T-helper 1 cell treated with Interleukin-12 subunit alpha and Interleukin-12 subunit beta and Interleukin-4 antibody, amounts not matched to agents 30 μg/mL and 1 μg/mL, for 36 hours (primary cell): ENCODE measurements around the gene CHRNA7.

Experiments
- H3K27ac Mint-ChIP-seq: one replicate; pipeline ENCODE4 v1.8.0; 2021; ENCODE audit warnings: mild to moderate bottlenecking, mixed read lengths
- H3K27me3 Mint-ChIP-seq: one replicate; pipeline ENCODE4 v1.8.0; 2021; ENCODE audit warnings: low read depth, mixed read lengths
- H3K36me3 Mint-ChIP-seq: one replicate; pipeline ENCODE4 v1.8.0; 2021; ENCODE audit warnings: low read depth, mixed read lengths
- H3K4me1 Mint-ChIP-seq: one replicate; pipeline ENCODE4 v1.8.0; 2021; ENCODE audit warnings: low read depth, mixed read lengths
- H3K4me3 Mint-ChIP-seq: one replicate; pipeline ENCODE4 v1.8.0; 2021; ENCODE audit warnings: mild to moderate bottlenecking, moderate library complexity, mixed read lengths
- H3K9me3 Mint-ChIP-seq: one replicate; pipeline ENCODE4 v1.8.0; 2021; ENCODE audit warnings: mixed read lengths

CHRNA7 gene

GRCh38 chr15:32099956-32100684, 69.8 kb downstream of the CHRNA7 start:
- no peak overlapping the region for H3K4me3 Mint-ChIP-seq
- no peaks in the 10 kb centered on the region for H3K4me1 Mint-ChIP-seq
- no peak overlapping the region for H3K27ac Mint-ChIP-seq
- no peaks in the 10 kb centered on the region for H3K9me3 Mint-ChIP-seq
- no peaks in the 10 kb centered on the region for H3K36me3 Mint-ChIP-seq
- peaks cover 3% of the 10 kb centered on the region for H3K27me3 Mint-ChIP-seq

GRCh38 chr15:32104061-32104995, 74.0 kb downstream of the CHRNA7 start:
- Mint-ChIP-seq H3K4me1 (peaks cover 2% of the 10 kb centered on the region), H3K9me3 (no peaks in the 10 kb centered on the region), H3K27me3 (peaks cover 22% of the 10 kb centered on the region), H3K4me3 (no peak overlapping the region), H3K27ac (no peak overlapping the region), H3K36me3 (no peaks in the 10 kb centered on the region)

DNA sequence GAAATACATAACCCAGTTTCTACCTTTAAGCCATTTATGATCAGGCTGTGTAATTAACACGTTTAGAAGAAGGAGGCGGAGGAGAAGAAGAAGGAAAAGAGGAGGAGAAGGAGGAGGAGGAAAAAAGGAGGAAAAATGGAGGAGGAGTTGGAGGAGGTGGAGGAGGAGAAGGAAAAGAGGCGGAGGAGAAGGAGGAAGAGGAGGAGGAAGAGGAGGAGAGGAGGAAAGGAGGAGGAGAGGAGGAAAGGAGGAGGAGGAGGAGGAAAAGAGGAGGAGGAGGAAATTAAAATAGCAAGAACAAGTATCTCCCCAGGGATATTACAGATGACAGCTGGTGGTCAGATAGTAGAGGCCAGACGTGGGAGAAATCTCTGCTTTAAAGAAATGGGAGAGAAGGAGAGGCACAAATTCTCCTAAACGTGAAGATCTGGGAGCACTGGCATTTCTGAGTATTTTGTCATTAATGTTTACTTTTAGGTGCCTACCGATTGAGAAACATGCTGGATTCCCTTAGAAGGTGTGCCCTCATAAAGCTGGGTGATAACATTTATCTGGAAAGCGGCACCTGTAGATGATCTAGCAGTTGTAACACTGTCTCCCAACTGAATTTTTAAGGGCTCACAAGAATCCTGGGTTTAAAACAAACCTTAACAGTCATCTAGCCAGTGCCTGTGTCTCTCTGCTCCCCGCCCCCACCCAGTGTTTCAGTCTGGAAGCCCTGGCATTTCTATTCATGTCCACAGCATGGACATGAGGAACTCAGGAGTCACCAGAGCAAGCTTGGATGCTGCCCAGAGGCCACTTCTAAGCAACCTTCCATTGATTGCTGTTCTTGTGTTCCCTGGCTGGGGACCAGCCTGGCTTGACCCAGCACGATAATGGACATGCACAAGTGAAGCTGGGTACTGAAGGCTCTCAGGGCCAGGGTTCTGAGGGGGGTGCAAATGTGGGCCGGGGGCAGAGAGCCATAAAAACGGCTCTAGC, 75.2 kb downstream of the CHRNA7 start:
- H3K4me3 Mint-ChIP-seq, result no peak overlapping the region
- no peaks in the 10 kb centered on the region for H3K36me3 Mint-ChIP-seq
- H3K27me3 Mint-ChIP-seq, result peaks cover 22% of the 10 kb centered on the region
- no peaks in the 10 kb centered on the region for H3K9me3 Mint-ChIP-seq
- H3K27ac Mint-ChIP-seq, result no peak overlapping the region
- peaks cover 2% of the 10 kb centered on the region for H3K4me1 Mint-ChIP-seq

GRCh38 chr15:32106401-32107381, 76.4 kb downstream of the CHRNA7 start:
- Mint-ChIP-seq H3K27ac (no peak overlapping the region), H3K4me3 (no peak overlapping the region), H3K27me3 (peaks cover 22% of the 10 kb centered on the region), H3K36me3 (no peaks in the 10 kb centered on the region), H3K4me1 (peaks cover 2% of the 10 kb centered on the region), H3K9me3 (no peaks in the 10 kb centered on the region)

DNA sequence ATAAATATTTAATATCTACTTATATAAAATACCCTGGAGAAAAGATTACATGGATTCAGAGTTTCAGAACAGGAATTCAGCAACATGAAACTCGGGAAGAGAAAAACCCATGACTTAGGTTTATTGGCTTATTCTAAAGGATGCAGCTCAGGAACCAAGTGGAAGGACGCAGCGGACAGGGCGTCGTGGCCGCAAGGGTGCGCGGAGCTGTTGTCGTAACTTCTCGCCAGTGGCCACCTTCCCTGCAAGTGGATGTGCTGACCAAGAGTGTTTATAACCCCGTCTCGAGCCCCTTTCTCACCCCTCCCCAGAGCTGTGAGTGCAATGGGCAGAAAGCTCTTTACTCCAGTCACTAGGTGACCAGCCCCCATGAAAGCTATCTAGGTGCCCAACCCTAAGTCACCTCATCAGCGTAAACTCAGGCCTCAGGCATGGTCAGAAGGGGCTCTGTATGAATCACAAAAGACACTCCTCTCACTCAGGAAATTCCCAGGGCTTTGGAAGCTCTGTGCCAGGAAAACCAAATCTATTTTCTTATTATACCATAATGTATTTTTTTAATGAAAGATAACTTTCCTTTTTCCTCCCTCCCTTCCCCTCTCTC, 77.3 kb downstream of the CHRNA7 start:
- H3K27me3 Mint-ChIP-seq, result peaks cover 22% of the 10 kb centered on the region
- H3K27ac Mint-ChIP-seq, result no peak overlapping the region
- peaks cover 2% of the 10 kb centered on the region for H3K4me1 Mint-ChIP-seq
- H3K4me3 Mint-ChIP-seq, result no peak overlapping the region
- H3K36me3 Mint-ChIP-seq, result no peaks in the 10 kb centered on the region
- no peaks in the 10 kb centered on the region for H3K9me3 Mint-ChIP-seq

GRCh38 chr15:32108661-32109060, 78.3 kb downstream of the CHRNA7 start:
- Mint-ChIP-seq H3K27ac (no peak overlapping the region), H3K4me1 (peaks cover 2% of the 10 kb centered on the region), H3K27me3 (peaks cover 22% of the 10 kb centered on the region), H3K4me3 (no peak overlapping the region), H3K9me3 (no peaks in the 10 kb centered on the region), H3K36me3 (no peaks in the 10 kb centered on the region)

DNA sequence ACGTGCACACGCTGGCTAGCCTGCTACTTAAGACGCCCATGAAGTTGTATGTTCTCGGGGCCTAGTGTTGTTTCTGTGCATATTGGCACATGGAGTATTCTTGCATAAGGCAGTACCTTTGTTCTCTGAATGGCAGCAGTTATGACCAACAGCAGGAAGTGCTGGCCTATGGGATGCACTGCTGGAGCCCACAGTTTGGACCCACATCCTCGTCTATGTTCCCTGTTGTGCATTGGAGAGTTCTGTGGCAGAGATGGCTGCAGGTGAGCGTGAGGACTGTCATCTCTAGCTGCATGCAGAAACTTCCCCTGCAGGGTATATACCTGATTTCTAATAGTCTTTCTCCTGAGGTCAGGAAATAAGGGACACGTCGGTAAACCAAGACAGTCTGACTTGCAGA, 81.8 kb downstream of the CHRNA7 start:
- no peak overlapping the region for H3K4me3 Mint-ChIP-seq
- H3K9me3 Mint-ChIP-seq, result no peaks in the 10 kb centered on the region
- H3K36me3 Mint-ChIP-seq, result no peaks in the 10 kb centered on the region
- peaks cover under 1% of the 10 kb centered on the region for H3K27me3 Mint-ChIP-seq
- no peak overlapping the region for H3K27ac Mint-ChIP-seq
- H3K4me1 Mint-ChIP-seq, result no peaks in the 10 kb centered on the region

DNA sequence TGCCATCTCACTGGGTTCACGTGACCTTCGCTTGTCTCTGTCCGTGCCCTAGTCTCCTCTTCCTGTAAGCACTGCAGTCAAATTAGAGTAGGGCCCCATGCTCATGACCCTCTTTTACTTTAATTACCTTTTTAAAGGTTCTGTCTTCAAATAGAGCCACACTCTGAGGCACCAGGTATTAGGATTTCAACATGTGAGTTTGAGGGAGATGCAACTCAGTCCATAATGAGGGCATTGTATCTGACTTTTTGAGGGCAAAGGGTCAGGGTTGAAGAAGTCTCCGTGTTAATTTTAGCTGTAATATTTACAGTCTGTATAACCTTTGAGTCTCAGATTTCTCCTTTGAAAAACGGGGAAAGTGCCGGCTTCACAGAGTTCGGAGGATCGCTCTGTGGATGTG, 82.9 kb downstream of the CHRNA7 start:
- Mint-ChIP-seq H3K27ac (no peak overlapping the region), H3K36me3 (no peaks in the 10 kb centered on the region), H3K4me1 (no peaks in the 10 kb centered on the region), H3K9me3 (no peaks in the 10 kb centered on the region), H3K4me3 (no peak overlapping the region), H3K27me3 (no peaks in the 10 kb centered on the region)

DNA sequence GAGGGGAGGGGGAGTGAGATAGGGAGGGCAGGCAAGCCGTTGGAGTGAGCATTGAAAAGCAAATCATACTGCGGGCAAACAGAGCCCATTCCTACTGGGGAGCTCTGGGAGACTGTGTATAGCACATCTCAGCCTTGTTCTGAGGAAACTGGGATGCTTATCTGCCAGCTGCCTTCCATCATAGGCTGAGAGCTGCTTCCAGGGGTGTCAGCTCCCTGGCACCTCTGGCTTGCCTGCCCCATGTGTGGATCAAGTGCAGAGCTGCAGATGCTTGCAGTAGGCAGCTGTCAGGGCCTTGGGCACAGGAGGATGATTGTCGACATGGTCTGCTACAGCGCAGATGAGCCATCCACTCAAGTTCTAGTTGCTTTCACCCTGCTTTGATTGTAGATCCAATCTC, 86.8 kb downstream of the CHRNA7 start:
- Mint-ChIP-seq H3K27me3 (peaks cover 3% of the 10 kb centered on the region), H3K27ac (no peak overlapping the region), H3K9me3 (no peaks in the 10 kb centered on the region), H3K4me3 (no peak overlapping the region), H3K36me3 (no peaks in the 10 kb centered on the region), H3K4me1 (no peaks in the 10 kb centered on the region)

GRCh38 chr15:32119286-32119685, 89.0 kb downstream of the CHRNA7 start:
- Mint-ChIP-seq H3K4me3 (no peak overlapping the region), H3K27me3 (peaks cover 9% of the 10 kb centered on the region), H3K9me3 (no peaks in the 10 kb centered on the region), H3K36me3 (no peaks in the 10 kb centered on the region), H3K27ac (no peak overlapping the region), H3K4me1 (no peaks in the 10 kb centered on the region)

DNA sequence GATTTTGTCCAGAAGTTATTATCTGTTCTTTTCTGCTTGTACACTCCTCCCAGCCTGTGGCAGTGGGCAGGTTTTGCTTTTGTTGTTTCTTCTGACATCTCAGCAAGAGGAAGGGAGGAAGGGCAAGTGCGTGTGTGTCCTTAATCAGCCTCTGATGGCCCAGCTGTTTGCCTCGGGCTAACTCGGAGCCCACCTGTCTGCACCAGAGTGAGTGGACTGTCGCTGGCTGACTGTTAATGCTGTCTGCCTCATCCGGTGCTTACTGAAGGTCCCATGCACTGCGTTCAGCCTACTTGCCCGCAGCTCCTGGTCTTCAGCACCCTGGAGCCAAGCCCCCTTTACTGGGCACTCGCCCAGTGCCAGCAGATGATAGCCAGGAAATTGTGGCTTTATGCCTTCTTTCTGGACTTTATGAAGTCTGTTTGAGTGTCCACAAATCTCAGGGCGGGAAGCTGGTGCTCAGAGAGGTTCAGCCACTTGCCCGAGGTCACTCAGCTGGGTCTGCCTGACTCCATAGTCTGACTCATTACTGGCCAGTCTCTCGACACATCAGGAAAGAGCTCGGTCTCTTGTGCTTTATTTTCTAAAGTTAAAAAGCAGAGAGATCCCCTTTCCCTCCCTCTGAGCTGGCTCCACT, 89.5 kb downstream of the CHRNA7 start:
- H3K9me3 Mint-ChIP-seq, result no peaks in the 10 kb centered on the region
- no peak overlapping the region for H3K27ac Mint-ChIP-seq
- no peaks in the 10 kb centered on the region for H3K36me3 Mint-ChIP-seq
- H3K27me3 Mint-ChIP-seq, result peaks cover 9% of the 10 kb centered on the region
- no peak overlapping the region for H3K4me3 Mint-ChIP-seq
- H3K4me1 Mint-ChIP-seq, result no peaks in the 10 kb centered on the region

GRCh38 chr15:32120577-32121383, 90.5 kb downstream of the CHRNA7 start:
- Mint-ChIP-seq H3K27ac (no peak overlapping the region), H3K4me3 (no peak overlapping the region), H3K4me1 (no peaks in the 10 kb centered on the region), H3K36me3 (no peaks in the 10 kb centered on the region), H3K27me3 (peaks cover 9% of the 10 kb centered on the region), H3K9me3 (no peaks in the 10 kb centered on the region)
